Measurements from ENCODE around the gene XAB2.

XAB2 gene

DNA sequence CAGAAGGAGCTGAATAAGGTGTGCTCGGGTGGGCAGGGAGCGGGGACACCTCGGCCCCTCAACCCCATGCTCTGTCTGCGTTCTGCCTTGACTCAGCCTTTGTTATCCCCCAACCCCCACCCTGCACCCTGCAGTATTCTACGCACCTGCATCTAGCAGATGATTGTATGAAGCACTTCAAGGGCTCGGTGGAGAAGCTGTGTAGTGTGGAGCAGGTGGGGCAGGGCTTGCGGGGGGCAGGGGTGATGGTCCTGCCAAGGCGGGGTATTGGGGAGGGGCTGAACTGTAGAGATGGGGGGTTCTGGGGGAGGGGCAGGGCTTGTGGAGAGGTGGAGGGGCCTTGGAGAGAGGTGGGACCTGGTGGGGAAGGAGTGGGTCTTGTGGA is 13.7 kb upstream of the XAB2 start:
- DNase-seq (ENCODE audit: low spot score): no peak
- TF ChIP-seq, protein P1, sequence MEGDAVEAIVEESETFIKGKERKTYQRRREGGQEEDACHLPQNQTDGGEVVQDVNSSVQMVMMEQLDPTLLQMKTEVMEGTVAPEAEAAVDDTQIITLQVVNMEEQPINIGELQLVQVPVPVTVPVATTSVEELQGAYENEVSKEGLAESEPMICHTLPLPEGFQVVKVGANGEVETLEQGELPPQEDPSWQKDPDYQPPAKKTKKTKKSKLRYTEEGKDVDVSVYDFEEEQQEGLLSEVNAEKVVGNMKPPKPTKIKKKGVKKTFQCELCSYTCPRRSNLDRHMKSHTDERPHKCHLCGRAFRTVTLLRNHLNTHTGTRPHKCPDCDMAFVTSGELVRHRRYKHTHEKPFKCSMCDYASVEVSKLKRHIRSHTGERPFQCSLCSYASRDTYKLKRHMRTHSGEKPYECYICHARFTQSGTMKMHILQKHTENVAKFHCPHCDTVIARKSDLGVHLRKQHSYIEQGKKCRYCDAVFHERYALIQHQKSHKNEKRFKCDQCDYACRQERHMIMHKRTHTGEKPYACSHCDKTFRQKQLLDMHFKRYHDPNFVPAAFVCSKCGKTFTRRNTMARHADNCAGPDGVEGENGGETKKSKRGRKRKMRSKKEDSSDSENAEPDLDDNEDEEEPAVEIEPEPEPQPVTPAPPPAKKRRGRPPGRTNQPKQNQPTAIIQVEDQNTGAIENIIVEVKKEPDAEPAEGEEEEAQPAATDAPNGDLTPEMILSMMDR (IDR thresholded peaks at IDR 0.05; ENCODE audit: extremely low read depth, missing control alignments): no peak

DNA sequence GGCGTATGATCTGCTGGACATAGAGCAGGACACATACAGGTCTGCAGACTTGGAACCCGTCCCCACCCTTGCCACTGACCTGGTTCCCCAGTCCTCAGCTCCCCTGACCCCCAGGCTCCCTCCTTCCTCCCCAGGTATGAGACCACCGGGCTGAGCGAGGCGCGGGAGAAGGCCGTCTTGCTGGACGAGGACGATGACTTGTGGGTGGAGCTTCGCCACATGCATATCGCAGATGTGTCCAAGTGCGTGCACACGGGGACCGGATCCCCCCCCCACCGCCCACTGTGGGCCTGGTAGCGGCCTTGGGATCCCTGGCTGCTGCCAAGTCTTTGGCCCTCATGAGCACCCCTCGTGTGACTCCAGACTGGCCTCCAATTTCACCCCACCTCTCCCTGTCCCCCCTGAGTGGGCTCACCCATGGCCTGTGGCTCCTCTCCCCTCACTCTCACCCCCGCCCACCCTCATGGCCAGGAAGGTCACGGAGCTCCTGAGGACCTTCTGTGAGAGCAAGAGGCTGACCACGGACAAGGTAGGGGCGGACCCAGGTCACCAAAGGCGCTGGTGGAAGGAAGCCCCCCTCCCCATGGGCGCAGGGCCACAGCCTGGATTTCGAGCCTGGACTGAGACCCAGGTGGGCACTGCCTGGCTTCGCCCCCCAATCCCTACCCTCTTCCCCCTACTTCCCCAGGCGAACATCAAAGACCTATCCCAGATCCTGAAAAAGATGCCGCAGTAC is 13.1 kb upstream of the XAB2 start:
- no peak for DNase-seq (ENCODE audit: low spot score)
- TF ChIP-seq, protein P1 (IDR thresholded peaks at IDR 0.05; ENCODE audit: extremely low read depth, missing control alignments): no peak

DNA sequence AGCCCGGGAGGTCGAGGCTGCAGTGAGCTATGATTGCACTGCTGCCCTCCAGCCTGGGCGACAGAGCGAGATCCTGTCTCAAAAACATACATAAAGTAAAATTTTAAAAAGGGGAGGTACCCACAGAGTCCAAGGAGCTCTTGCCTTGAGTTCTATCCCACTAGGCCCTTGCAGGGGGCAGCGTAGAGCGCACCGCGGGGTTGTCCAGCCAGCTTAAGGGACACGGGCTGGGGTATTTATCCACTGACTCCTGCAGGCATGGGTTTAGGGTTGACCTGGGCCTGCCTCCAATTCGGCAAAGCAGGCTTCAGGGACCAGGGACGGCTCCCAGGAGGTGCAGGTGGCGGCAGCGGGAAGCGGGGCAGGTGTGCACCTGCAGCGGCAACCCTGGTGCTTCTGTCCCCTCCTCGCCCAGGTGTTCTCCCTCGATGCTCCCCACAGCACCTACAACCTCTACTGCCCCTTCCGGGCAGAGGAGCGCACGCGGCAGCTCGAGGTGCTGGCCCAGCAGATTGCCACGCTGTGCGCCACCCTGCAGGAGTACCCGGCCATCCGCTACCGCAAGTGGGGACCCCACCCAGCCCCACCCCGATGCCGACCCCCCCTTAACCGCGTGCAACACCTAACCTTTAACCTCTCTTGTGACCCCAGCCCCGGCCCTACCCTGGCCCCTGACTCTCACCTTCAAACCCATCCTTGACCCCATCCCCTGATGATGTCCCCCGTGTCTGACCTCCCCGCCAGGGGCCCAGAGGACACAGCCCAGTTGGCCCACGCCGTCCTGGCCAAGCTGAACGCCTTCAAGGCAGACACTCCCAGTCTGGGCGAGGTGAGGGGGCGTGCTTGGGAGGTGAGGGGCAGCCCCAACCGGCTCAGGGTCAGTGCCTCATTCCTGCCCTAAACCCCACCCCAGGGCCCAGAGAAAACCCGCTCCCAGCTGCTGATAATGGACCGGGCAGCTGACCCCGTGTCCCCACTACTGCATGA is 12.2 kb upstream of the XAB2 start:
- TF ChIP-seq, protein P1 (IDR thresholded peaks at IDR 0.05; ENCODE audit: extremely low read depth, missing control alignments): no peak
- no peak for DNase-seq (ENCODE audit: low spot score)

DNA sequence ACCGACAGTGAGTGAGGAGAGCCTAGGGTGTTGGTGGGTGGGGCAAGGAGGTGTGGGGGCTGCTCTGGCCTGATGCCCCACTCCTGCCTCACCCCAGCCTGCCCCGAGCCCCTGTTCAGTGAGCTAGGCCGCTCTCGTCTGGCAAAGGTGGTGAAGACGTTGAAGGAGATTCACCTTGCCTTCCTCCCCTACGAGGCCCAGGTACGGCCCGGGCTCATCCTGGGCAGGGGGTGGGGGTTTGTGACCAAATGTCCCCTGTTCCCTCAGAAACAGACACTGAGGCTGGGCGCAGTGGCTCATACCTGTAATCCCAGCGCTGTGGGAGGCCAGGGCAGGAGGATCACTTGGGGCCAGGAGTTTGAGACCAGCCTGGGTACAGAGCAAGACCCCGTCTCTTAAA is 11.5 kb upstream of the XAB2 start:
- no peak for DNase-seq (ENCODE audit: low spot score)
- TF ChIP-seq, protein P1 (IDR thresholded peaks at IDR 0.05; ENCODE audit: extremely low read depth, missing control alignments): no peak

DNA sequence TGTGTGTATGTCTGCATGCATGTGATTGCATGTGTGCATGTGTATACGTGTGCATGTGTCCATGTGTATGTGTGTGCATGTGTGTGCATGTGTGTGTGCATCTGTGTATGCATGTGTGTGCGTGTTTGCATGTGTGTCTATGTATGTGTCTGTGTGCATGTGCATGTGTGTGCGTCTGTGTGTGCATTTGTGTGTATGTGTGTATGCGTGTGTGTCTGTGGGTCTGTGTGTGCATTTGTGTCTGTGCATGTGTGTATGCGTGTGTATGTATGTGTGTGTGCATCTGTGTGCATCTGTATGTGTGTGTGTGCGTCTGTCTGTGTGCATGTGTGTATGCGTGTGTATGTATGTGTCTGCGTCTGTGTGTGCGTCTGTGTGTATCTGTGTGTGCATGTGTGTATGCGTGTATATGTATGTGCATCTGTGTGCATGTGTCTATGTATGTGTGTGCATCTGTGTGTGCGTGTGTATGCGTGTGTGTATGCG is 10.6 kb upstream of the XAB2 start:
- TF ChIP-seq, protein P1 (IDR thresholded peaks at IDR 0.05; ENCODE audit: extremely low read depth, missing control alignments): no peak
- DNase-seq (ENCODE audit: low spot score): no peak

DNA sequence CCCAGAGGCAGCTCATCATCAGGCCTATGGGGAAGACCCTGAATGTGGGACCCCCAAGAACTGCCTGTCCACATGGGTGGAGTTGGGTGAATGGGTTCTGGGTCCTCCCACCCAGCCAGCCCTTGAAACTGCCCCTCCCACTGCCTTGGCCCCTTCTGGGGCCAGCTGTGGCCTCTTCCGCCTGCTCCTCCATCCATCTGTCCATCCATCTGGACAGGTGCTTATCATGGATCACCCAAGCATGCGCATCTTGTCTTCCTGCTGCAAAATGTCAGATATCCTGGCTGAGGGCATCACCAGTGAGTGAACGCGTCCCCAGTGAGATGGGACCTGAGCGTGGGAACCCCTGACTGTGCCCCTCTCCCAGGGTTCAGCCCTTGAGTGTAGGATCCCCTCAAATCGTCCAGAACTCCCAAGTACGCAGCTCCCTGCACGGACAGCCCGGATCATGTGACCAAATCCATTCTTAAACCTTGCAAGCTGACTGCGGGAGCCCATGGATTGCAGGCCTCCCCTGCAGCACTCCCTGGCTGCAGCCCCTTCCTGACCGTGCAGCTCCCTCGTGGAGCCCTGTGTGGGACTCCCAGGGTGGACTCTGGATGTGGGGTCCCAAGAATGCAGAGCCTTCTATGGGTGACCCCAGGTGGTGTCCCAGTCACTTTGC is 9.6 kb upstream of the XAB2 start:
- TF ChIP-seq, protein P1 (IDR thresholded peaks at IDR 0.05; ENCODE audit: extremely low read depth, missing control alignments): no peak
- no peak for DNase-seq (ENCODE audit: low spot score)
